WTC11 (cell line): ENCODE data around the gene STK39. TPM values are rescaled to one million over a fixed set of nuclear protein-coding genes. Genes with fewer than 3 reads are reported as not detected.

Experiments
- ATAC-seq: fragments of 200-7000 bp; cut with Tn5 transposase; 2 replicates; pipeline ENCODE4 v1.10.0; 2021; ENCODE audit warnings: mild to moderate bottlenecking, moderate library complexity
- CTCF ChIA-PET: fragments of 300-600 bp; sonication (Branson Sonifier 250); formaldehyde crosslinking; loops from one replicate; lab custom pipeline; 2021; ENCODE audit warnings: antibody characterized with exemption; lab: Charles Lee
- POLR2A ChIA-PET: fragments of 350-600 bp; sonication (Branson Sonifier 250); formaldehyde crosslinking; loops from one replicate; lab custom pipeline; 2021; ENCODE audit warnings: antibody characterized with exemption; lab: Charles Lee
- DNase-seq: peaks from one replicate; pipeline ENCODE4 v3.0.0; 2021; ENCODE audit warnings: low spot score
- H3K27ac Mint-ChIP-seq: 2 replicates; pipeline ENCODE4 v1.8.0; 2021; ENCODE audit warnings: mixed read lengths
- H3K27me3 Mint-ChIP-seq: 2 replicates; pipeline ENCODE4 v1.8.0; 2021; ENCODE audit warnings: low read depth, mild to moderate bottlenecking, moderate library complexity, mixed read lengths
- H3K36me3 Mint-ChIP-seq: 2 replicates; pipeline ENCODE4 v1.8.0; 2021; ENCODE audit warnings: mixed read lengths
- H3K4me1 Mint-ChIP-seq: 2 replicates; pipeline ENCODE4 v1.8.0; 2022; ENCODE audit warnings: mixed read lengths
- H3K4me3 Mint-ChIP-seq: 2 replicates; pipeline ENCODE4 v1.8.0; 2021; ENCODE audit warnings: mild to moderate bottlenecking, moderate library complexity, mixed read lengths
- H3K9me3 Mint-ChIP-seq: 2 replicates; pipeline ENCODE4 v1.8.0; 2021; ENCODE audit warnings: mixed read lengths
- ATF1 ChIP-seq: sonication (generic); formaldehyde crosslinking; IDR thresholded peaks from 2 replicates; pipeline ENCODE4 v1.8.1; 2023; ENCODE audit warnings: mild to moderate bottlenecking, moderate library complexity, missing genetic modification reagents
- EMX1 ChIP-seq: fragments of 250-450 bp; sonication (Bioruptor Pico); IDR thresholded peaks from 2 replicates; pipeline ENCODE4 v1.8.0; 2021; ENCODE audit warnings: mild to moderate bottlenecking
- FOXJ3 ChIP-seq: sonication (generic); formaldehyde crosslinking; IDR thresholded peaks from 2 replicates; pipeline ENCODE4 v1.9.0; 2021; ENCODE audit warnings: missing genetic modification reagents, mild to moderate bottlenecking, borderline replicate concordance
- KAT7 ChIP-seq: sonication (generic); formaldehyde crosslinking; IDR thresholded peaks from 2 replicates; pipeline ENCODE4 v1.8.1; 2023; ENCODE audit warnings: missing genetic modification reagents, mild to moderate bottlenecking, borderline replicate concordance
- MYBL2 ChIP-seq: sonication (generic); formaldehyde crosslinking; IDR thresholded peaks from 2 replicates; pipeline ENCODE4 v1.8.1; 2023; ENCODE audit warnings: mild to moderate bottlenecking, moderate library complexity, missing genetic modification reagents
- NFE2L1 ChIP-seq: sonication (generic); formaldehyde crosslinking; IDR thresholded peaks from 2 replicates; pipeline ENCODE4 v1.8.1; 2023; ENCODE audit warnings: missing genetic modification reagents
- SMAD3 ChIP-seq: sonication (generic); formaldehyde crosslinking; IDR thresholded peaks from 2 replicates; pipeline ENCODE4 v1.8.0; 2022; ENCODE audit warnings: missing genetic modification reagents, mild to moderate bottlenecking, borderline replicate concordance
- ZNF219 ChIP-seq: sonication (generic); formaldehyde crosslinking; IDR thresholded peaks from 2 replicates; pipeline ENCODE4 v1.8.0; 2023; ENCODE audit warnings: missing genetic modification reagents, mild to moderate bottlenecking, borderline replicate concordance
- total RNA-seq: library from RNA; stranded (reverse); gene quantifications from 3 replicates; pipeline ENCODE4 v1.2.3, GENCODE V29; 2021
- TF ChIP-seq, protein P1 (sequence below): sonication (generic); formaldehyde crosslinking; IDR thresholded peaks from 2 replicates; pipeline ENCODE4 v1.8.0; 2022; ENCODE audit warnings: mild to moderate bottlenecking, missing genetic modification reagents
- TF ChIP-seq, protein P2 (sequence below): sonication (generic); formaldehyde crosslinking; conservative IDR thresholded peaks from 2 replicates; pipeline ENCODE4 v1.8.1; 2022; ENCODE audit warnings: mild to moderate bottlenecking, missing genetic modification reagents
- TF ChIP-seq, protein P3 (sequence below): fragments of 250-450 bp; sonication (Bioruptor Pico); IDR thresholded peaks from 2 replicates; pipeline ENCODE4 v1.9.0; 2021; ENCODE audit warnings: mild to moderate bottlenecking
- TF ChIP-seq, protein P4 (sequence below): fragments of 250-450 bp; sonication (Bioruptor Pico); IDR thresholded peaks from 2 replicates; pipeline ENCODE4 v1.9.0; 2021; ENCODE audit warnings: mild to moderate bottlenecking, borderline replicate concordance
- TF ChIP-seq, protein P5 (sequence below): fragments of 250-450 bp; sonication (Bioruptor Pico); IDR thresholded peaks from 2 replicates; pipeline ENCODE4 v1.9.0; 2021; ENCODE audit warnings: moderate library complexity, mild to moderate bottlenecking, inconsistent platforms, borderline replicate concordance
- TF ChIP-seq, protein P6 (sequence below): sonication (generic); formaldehyde crosslinking; IDR thresholded peaks from 2 replicates; pipeline ENCODE4 v1.8.1; 2022; ENCODE audit warnings: low read depth, mild to moderate bottlenecking, moderate library complexity, missing genetic modification reagents, borderline replicate concordance
- TF ChIP-seq, protein P7 (sequence below): fragments of 250-450 bp; sonication (Bioruptor Pico); IDR thresholded peaks from 2 replicates; pipeline ENCODE4 v1.8.0; 2021; ENCODE audit warnings: mild to moderate bottlenecking

The STK39 gene
- total RNA-seq, 1 experiment from 2014 or later, result 20.5 TPM

DNA sequence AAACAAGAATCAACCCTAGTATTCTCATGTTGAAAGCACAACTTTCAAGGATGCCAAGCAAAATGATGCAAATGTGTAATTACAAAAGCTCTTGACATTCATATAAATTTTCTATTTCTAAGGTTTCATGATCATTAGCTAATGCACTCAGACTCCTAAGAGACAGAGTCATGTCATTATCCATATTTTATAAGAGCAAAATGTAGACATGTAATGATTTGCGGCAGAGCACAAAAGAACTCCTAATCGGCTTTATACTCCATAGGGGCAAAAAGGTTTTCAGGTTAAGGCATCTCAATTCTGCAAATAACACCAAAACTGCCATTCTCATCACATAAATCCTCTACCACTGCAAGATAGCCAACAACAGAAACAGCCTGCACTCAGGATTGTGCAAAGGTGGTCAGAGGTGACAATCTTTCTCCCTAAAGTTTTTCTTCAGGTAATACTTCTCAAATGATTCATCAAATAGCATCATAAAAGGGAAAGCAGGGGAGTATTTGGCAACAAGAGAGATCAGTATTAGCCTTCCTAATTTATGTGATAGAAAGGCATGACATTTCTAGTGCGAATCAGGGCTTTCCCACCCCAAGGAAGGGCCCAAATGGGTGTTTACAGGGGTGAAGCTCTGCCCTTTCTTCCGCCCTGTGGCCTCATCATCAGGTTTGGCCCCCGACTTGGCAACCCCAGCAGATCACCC, 64.7 kb downstream of the STK39 start:
- CTCF ChIA-PET, result interaction anchor here (1.0 kb wide), 1 partner anchor 9 kb away, joined by 3 read pairs; no protein-coding TSS in a partner anchor
- DNase-seq, result no peak
- Mint-ChIP-seq H3K4me1 (peaks cover 84% of the 10 kb centered on the region), H3K4me3 (no peak overlapping the region), H3K27me3 (peaks cover 21% of the 10 kb centered on the region), H3K9me3 (no peaks in the 10 kb centered on the region), H3K27ac (no peak overlapping the region; the same call in 1 of the 2 replicates), H3K36me3 (no peaks in the 10 kb centered on the region)
- ATAC-seq, result no peak
- POLR2A ChIA-PET, result no interaction called here
- no peak for TF ChIP-seq EMX1 (CRISPR knock-in tag)
- no peak for TF ChIP-seq FOXJ3 (CRISPR knock-in tag)
- TF ChIP-seq, protein P1, sequence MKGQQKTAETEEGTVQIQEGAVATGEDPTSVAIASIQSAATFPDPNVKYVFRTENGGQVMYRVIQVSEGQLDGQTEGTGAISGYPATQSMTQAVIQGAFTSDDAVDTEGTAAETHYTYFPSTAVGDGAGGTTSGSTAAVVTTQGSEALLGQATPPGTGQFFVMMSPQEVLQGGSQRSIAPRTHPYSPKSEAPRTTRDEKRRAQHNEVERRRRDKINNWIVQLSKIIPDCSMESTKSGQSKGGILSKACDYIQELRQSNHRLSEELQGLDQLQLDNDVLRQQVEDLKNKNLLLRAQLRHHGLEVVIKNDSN (CRISPR knock-in tag), result no peak
- TF ChIP-seq KAT7 (CRISPR knock-in tag), result no peak
- TF ChIP-seq SMAD3 (CRISPR knock-in tag), result no peak
- TF ChIP-seq, protein P2, sequence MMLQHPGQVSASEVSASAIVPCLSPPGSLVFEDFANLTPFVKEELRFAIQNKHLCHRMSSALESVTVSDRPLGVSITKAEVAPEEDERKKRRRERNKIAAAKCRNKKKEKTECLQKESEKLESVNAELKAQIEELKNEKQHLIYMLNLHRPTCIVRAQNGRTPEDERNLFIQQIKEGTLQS, result no peak
- TF ChIP-seq ATF1 (CRISPR knock-in tag), result no peak
- TF ChIP-seq MYBL2 (CRISPR knock-in tag), result no peak
- TF ChIP-seq, protein P3, sequence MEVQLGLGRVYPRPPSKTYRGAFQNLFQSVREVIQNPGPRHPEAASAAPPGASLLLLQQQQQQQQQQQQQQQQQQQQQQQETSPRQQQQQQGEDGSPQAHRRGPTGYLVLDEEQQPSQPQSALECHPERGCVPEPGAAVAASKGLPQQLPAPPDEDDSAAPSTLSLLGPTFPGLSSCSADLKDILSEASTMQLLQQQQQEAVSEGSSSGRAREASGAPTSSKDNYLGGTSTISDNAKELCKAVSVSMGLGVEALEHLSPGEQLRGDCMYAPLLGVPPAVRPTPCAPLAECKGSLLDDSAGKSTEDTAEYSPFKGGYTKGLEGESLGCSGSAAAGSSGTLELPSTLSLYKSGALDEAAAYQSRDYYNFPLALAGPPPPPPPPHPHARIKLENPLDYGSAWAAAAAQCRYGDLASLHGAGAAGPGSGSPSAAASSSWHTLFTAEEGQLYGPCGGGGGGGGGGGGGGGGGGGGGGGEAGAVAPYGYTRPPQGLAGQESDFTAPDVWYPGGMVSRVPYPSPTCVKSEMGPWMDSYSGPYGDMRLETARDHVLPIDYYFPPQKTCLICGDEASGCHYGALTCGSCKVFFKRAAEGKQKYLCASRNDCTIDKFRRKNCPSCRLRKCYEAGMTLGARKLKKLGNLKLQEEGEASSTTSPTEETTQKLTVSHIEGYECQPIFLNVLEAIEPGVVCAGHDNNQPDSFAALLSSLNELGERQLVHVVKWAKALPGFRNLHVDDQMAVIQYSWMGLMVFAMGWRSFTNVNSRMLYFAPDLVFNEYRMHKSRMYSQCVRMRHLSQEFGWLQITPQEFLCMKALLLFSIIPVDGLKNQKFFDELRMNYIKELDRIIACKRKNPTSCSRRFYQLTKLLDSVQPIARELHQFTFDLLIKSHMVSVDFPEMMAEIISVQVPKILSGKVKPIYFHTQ, result no peak
- TF ChIP-seq, protein P4, sequence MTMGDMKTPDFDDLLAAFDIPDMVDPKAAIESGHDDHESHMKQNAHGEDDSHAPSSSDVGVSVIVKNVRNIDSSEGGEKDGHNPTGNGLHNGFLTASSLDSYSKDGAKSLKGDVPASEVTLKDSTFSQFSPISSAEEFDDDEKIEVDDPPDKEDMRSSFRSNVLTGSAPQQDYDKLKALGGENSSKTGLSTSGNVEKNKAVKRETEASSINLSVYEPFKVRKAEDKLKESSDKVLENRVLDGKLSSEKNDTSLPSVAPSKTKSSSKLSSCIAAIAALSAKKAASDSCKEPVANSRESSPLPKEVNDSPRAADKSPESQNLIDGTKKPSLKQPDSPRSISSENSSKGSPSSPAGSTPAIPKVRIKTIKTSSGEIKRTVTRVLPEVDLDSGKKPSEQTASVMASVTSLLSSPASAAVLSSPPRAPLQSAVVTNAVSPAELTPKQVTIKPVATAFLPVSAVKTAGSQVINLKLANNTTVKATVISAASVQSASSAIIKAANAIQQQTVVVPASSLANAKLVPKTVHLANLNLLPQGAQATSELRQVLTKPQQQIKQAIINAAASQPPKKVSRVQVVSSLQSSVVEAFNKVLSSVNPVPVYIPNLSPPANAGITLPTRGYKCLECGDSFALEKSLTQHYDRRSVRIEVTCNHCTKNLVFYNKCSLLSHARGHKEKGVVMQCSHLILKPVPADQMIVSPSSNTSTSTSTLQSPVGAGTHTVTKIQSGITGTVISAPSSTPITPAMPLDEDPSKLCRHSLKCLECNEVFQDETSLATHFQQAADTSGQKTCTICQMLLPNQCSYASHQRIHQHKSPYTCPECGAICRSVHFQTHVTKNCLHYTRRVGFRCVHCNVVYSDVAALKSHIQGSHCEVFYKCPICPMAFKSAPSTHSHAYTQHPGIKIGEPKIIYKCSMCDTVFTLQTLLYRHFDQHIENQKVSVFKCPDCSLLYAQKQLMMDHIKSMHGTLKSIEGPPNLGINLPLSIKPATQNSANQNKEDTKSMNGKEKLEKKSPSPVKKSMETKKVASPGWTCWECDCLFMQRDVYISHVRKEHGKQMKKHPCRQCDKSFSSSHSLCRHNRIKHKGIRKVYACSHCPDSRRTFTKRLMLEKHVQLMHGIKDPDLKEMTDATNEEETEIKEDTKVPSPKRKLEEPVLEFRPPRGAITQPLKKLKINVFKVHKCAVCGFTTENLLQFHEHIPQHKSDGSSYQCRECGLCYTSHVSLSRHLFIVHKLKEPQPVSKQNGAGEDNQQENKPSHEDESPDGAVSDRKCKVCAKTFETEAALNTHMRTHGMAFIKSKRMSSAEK, result no peak
- TF ChIP-seq, protein P5, sequence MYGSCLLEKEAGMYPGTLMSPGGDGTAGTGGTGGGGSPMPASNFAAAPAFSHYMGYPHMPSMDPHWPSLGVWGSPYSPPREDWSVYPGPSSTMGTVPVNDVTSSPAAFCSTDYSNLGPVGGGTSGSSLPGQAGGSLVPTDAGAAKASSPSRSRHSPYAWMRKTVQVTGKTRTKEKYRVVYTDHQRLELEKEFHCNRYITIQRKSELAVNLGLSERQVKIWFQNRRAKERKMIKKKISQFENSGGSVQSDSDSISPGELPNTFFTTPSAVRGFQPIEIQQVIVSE (CRISPR knock-in tag), result no peak

DNA sequence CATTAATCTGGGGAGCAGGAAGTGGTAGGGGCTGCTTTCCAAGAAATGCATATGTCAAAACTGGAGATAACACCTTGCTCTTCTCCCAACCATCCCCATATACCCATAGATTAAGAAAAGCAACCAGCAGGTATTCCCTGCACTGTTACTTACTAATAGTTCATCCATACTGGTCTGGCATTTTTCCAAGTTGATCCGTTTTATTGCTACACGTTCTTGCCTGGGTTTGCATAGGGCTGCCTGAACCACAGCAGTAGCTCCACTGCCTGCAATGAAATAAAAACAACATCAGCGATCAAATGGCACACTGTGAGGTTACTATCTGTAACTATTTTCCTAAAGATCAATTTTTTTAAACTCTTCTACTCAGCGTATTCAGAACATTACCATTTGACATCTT, 65.6 kb downstream of the STK39 start:
- H3K27ac Mint-ChIP-seq, result no peak overlapping the region
- ATAC-seq (no peak), DNase-seq (no peak)
- TF ChIP-seq, protein P6, sequence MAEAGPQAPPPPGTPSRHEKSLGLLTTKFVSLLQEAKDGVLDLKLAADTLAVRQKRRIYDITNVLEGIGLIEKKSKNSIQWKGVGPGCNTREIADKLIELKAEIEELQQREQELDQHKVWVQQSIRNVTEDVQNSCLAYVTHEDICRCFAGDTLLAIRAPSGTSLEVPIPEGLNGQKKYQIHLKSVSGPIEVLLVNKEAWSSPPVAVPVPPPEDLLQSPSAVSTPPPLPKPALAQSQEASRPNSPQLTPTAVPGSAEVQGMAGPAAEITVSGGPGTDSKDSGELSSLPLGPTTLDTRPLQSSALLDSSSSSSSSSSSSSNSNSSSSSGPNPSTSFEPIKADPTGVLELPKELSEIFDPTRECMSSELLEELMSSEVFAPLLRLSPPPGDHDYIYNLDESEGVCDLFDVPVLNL, result no peak
- TF ChIP-seq, protein P7, sequence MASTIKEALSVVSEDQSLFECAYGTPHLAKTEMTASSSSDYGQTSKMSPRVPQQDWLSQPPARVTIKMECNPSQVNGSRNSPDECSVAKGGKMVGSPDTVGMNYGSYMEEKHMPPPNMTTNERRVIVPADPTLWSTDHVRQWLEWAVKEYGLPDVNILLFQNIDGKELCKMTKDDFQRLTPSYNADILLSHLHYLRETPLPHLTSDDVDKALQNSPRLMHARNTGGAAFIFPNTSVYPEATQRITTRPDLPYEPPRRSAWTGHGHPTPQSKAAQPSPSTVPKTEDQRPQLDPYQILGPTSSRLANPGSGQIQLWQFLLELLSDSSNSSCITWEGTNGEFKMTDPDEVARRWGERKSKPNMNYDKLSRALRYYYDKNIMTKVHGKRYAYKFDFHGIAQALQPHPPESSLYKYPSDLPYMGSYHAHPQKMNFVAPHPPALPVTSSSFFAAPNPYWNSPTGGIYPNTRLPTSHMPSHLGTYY (CRISPR knock-in tag), result no peak
- TF ChIP-seq NFE2L1 (CRISPR knock-in tag) (no peak), ZNF219 (no peak)
- no peaks in the 10 kb centered on the region for H3K36me3 Mint-ChIP-seq
- no peak overlapping the region for H3K4me3 Mint-ChIP-seq
- no peaks in the 10 kb centered on the region for H3K9me3 Mint-ChIP-seq
- POLR2A ChIA-PET, result no interaction called here
- CTCF ChIA-PET, result interaction anchor here (1.0 kb wide), 1 partner anchor 10 kb away, joined by 3 read pairs; no protein-coding TSS in a partner anchor
- H3K27me3 Mint-ChIP-seq, result peaks cover 21% of the 10 kb centered on the region
- peaks cover 91% of the 10 kb centered on the region for H3K4me1 Mint-ChIP-seq
